GM12892 (cell line): ENCODE results near the gene GPR3.

ENCODE experiments used
- POLR2A ChIP-seq: IDR thresholded peaks from 2 replicates; pipeline ENCODE4 v1.6.1; 2011; ENCODE audit warnings: low read depth, low read length, control low read depth
- POLR2AphosphoS5 ChIP-seq: IDR thresholded peaks from 2 replicates; pipeline ENCODE4 v1.6.1; 2011; ENCODE audit warnings: low read depth, low read length, control low read depth

GRCh38 chr1:27418326-27419185 lies 26.1 kb downstream of the GPR3 start:
- 0 out of 2 replicates have a peak, but pooled peaks have one; percentile 16 for TF ChIP-seq POLR2A
- TF ChIP-seq POLR2AphosphoS5: no peak
